Left renal cortex interstitium (tissue), 4 donors: ENCODE measurements around the gene TRIM3. TPM values are rescaled to one million over a fixed set of nuclear protein-coding genes. Genes with fewer than 3 reads are reported as not detected.

Experiments used
- DNase-seq, 4 donors: peaks; one replicate each; pipeline ENCODE4 v3.0.0-alpha.2; 2013; ENCODE audit warnings: low read depth in 4 of 4, low spot score in 2 of 4, missing footprints in 1 of 4
- polyA plus RNA-seq, 4 donors: library from polyadenylated mRNA; unstranded; fragments of 120-200 nt; gene quantifications; one replicate each; pipeline ENCODE4 v1.2.1, GENCODE V29; 2013; ENCODE audit not compliant: insufficient read length in 4 of 4

TRIM3 gene
- polyA plus RNA-seq, 4 donors: 16.7 to 31.9 (median 23.6) TPM

GRCh38 chr11:6442441-6442840, 31.3 kb downstream of the TRIM3 start:
- no peak for DNase-seq

GRCh38 chr11:6440906-6441358, 32.8 kb downstream of the TRIM3 start, which contains the start of gene HPX:
Gene HPX, minus strand, starts transcription at chr11:6440987. Its CDS starts 24 bp downstream, at chr11:6440963.
- no peak for DNase-seq

GRCh38 chr11:6438979-6439571, 34.7 kb downstream of the TRIM3 start:
- DNase-seq: peak in 1 of 4 donors; percentile 25

GRCh38 chr11:6437993-6438392, 35.7 kb downstream of the TRIM3 start:
- DNase-seq: no peak

- DNase-seq: no peak
Observed at GRCh38 chr11:6437423-6437822, 36.3 kb downstream of the TRIM3 start.

- no peak for DNase-seq
Observed at GRCh38 chr11:6433998-6434660, 39.6 kb downstream of the TRIM3 start.

GRCh38 chr11:6431861-6432260, 41.9 kb downstream of the TRIM3 start:
- no peak for DNase-seq

GRCh38 chr11:6427516-6427915, 46.2 kb downstream of the TRIM3 start:
- DNase-seq: no peak

GRCh38 chr11:6420677-6421076, 53.1 kb downstream of the TRIM3 start:
- no peak for DNase-seq

- peak in 3 of 4 donors; percentile 53 to 61 (median 61) for DNase-seq
Observed at GRCh38 chr11:6419009-6419631, 54.6 kb downstream of the TRIM3 start, which contains the start of gene APBB1. Gene APBB1, minus strand, starts transcription at chr11:6419094. Its CDS starts 7,747 bp downstream, at chr11:6411347.

- DNase-seq: no peak
Observed at GRCh38 chr11:6418557-6419008, 55.2 kb downstream of the TRIM3 start.

- no peak for DNase-seq
Observed at GRCh38 chr11:6417907-6418556, 55.7 kb downstream of the TRIM3 start.

- DNase-seq: no peak
Observed at GRCh38 chr11:6415797-6416196, 57.9 kb downstream of the TRIM3 start.

GRCh38 chr11:6414874-6415328, 58.8 kb downstream of the TRIM3 start:
- no peak for DNase-seq

GRCh38 chr11:6413791-6414201, 59.9 kb downstream of the TRIM3 start:
- DNase-seq: no peak

GRCh38 chr11:6411594-6412031, 62.1 kb downstream of the TRIM3 start:
- no peak for DNase-seq

- no peak for DNase-seq
Observed at GRCh38 chr11:6410695-6411430, 62.9 kb downstream of the TRIM3 start.

GRCh38 chr11:6406370-6406769, 67.4 kb downstream of the TRIM3 start:
- DNase-seq: no peak

GRCh38 chr11:6405846-6406245, 67.9 kb downstream of the TRIM3 start:
- no peak for DNase-seq

- DNase-seq: peak in 1 of 4 donors; percentile 36
Observed at GRCh38 chr11:6405052-6405667, 68.6 kb downstream of the TRIM3 start.
